Smooth muscle cell of the brain vasculature (primary cell): ENCODE measurements around the gene MORN1.
A peak's percentile ranks its signal among the peaks of the same experiment; 100 is the strongest.

Experiments used
- DNase-seq: peaks from one replicate; pipeline ENCODE4 v3.0.0-alpha.2; 2012; ENCODE audit warnings: low read depth, low spot score

MORN1 gene

GRCh38 chr1:2419416-2419815 lies 28.1 kb upstream of the MORN1 start:
- no peak for DNase-seq

DNA sequence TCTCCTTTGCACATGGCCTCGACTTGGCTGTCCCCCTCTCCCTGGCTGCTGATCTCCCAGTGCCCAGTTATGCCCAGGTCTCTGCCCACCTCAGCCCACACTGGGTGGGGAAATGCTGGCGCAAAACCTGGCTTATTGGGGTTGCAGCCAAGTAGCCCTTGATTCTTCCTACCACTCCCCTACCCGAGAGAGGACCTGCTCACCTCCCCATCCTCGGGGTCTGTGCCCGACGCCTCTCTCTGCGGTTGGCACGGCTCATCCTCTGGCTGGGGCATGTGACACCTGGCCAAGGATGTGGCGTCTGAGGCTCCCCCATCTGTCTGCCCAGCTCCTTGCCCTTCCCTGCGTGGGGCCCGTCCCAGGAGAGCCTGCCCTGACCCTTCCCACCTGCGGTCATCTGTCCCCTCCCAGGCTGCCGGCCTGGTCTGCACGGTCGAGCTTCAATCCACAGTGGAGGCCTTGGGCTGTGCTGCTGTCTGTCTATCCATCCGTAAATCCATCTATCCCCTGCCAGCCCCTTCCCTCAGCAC lies 27.5 kb upstream of the MORN1 start:
- DNase-seq: no peak

GRCh38 chr1:2417833-2418225 lies 26.5 kb upstream of the MORN1 start:
- no peak for DNase-seq

DNA sequence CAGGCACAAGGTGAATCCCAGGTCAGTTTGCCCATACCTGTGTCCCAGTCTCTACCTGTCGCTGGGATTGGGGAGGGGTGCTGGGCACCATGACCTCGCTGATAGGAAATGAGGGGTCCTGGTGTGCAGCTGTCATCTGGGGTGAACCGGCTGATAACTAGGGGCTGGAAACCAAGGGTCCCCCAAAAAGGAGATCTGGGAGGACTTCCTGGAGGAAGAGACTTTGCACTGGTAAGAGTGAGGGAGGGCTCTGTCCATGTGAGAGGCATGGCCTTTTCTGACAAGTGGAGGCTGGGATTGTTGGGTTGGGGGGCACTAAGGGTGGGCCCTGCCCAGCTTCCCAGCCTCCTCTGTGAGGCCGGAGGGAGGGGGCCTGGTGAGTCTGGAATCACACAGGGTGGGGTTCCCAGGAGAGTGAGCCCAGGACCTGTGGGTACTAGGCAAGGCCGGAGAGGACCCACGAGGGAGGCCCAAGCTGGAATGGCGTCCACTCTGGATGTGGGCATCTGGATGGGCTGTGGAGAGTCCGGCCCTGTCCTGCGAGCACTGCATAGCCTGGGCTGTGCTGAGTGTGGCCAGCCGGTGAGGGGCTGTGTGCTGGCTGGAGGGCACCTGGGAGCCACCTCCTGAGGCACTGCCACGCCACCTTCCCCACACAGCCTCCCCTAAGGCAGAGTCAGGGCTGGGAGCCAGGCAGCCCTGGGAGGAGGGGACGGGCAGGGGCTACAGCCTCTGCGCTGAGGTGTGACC lies 25.9 kb upstream of the MORN1 start:
- no peak for DNase-seq

DNA sequence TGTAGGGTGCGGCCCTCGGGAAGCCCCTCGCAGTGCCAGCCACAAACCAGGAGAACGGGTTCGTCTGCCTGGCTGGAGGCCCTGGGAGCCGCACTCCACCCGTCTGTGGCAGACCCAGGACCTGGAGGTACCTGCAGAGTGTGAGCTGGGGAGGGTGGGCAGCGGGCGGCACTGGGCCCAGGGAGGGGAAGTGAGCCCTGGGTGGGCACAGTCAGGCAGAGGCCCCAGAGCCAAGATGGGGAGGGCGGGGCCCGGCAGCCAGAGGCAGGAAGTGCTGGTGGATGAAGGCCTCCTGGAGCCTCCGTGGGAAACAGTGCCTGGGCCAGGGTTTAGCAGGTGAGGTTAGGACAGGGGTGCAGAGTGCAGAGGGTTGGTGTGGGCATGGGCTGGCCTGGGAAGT lies 25.0 kb upstream of the MORN1 start:
- no peak for DNase-seq

DNA sequence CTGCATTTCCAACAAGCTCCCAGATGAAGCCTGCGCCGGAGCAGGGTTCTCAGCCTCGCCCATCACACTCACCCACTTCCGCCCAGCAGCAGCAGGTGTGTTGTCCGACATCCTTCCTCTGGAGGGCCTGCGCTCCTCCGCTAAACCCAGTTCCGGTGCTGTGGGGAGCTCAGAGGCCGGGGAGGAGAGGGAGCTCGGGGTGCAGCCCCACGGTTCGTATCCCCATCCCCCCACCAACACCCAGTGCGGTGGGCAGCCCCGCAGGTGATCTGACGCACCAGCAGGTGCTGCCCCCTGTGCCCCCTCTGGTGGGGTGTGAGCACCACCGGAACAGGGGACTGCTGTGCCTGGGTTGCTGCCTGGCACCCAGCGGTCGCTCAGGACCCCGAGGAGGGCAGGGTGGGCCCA lies 24.5 kb upstream of the MORN1 start:
- DNase-seq: no peak

DNA sequence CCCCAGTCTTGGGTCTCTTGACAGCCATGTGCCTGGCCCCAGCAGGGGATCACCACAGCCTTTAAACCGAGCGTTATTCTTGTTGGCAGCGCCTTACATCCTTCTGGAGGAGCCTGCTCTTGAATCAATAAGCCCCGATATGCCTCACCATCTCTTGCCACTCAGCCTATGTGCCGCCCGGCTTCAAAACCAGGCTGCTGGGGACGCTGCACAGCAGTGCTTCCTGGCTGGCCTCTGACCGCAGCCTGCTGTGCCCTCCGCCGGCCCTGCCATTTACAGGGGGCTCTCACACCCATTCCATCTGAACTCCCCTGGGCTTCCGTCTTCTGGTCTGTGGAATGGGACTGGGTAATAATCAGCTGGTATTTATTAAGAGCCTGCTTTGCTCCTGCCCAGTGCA lies 24.0 kb upstream of the MORN1 start:
- DNase-seq: no peak

DNA sequence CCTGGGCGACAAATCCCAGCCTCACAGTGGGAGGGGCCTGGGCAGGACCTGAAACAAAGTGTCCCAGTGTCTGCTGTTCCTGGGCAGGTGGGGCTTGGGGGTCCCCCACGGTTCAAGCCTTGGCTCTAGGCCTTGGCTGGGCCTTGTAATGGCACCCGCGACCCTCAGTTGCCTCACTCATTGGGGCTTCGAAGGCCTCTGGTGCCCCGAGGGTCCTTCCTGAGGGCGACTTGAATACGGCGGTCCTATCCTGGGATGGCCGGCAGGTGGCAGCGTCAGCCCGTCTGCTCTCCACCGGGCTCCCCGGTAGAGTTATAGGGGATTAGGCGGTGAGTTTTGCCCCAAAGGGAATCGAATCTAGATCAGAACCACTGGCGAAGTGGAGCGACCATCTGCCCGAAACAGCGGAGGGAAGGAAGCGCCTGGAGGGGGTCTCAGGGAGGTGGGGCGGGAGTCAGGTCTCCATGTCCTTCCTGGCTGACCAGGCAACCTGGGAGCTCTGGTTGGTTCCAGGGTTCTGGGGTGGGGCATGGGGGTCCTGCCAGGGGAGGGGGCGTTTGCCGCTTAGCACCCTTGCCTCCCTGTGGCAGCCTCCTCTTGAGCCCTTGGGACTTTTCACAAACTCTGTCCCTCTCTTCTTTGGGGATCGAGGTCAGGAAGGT lies 23.1 kb upstream of the MORN1 start:
- peak; percentile 26 for DNase-seq

GRCh38 chr1:2413495-2414296 lies 22.3 kb upstream of the MORN1 start:
- no peak for DNase-seq

- DNase-seq: no peak
Measured at GRCh38 chr1:2412773-2413494, 21.6 kb upstream of the MORN1 start.

DNA sequence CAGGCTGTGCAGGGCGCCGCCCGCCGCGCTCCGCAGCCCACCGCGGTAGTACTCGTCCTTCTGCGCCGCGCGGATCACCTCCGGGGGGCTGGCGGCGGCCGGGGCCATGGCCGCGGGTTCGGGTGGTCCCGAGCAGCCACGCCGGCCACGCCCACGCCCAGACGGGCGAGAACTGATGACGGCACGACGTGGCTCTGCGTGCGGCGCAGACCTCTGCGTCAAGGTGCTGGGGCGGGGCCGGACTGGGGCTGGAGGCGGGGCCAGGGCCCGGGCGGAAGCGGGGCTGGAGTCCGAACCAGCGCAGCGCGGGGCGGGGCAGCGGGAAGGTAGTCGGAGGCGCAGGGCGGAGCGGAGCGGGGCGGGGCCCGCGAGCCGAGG lies 21.0 kb upstream of the MORN1 start, which contains the start of gene PEX10:
TSS of gene PEX10 (minus strand) at position 170 of the 378 bp plus-strand sequence. CDS start at position 108, 62 bp downstream.
- peak; percentile 82 for DNase-seq

DNA sequence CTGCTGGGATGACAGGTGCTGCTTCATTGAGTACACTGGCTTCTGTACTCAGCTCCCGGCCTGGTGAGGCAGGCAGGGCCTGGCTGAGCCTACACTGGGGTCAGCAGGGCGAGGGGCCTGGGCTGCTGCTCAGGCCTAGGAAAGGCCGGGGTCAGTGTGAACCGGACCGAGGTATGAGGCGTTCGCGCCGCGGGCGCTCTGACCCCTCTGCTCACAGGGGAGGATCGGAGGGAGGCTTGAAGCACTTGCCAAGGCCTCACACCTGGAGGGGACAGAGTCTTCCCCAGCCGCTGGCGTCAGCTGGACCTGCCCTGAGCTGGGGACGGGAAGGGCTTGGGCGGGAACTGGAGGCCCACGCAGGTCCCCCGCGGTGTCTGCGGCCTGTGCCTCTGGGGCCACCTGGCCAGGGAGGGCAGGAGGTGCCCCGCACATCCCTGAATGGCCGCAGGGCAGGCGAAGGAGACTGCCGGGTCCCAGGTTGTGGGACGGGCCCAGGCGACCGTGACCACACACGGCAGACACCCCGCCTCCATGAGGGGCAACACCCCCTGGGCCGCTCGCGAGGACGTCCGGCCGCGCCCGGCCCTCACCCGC lies 20.5 kb upstream of the MORN1 start:
- DNase-seq: no peak

DNA sequence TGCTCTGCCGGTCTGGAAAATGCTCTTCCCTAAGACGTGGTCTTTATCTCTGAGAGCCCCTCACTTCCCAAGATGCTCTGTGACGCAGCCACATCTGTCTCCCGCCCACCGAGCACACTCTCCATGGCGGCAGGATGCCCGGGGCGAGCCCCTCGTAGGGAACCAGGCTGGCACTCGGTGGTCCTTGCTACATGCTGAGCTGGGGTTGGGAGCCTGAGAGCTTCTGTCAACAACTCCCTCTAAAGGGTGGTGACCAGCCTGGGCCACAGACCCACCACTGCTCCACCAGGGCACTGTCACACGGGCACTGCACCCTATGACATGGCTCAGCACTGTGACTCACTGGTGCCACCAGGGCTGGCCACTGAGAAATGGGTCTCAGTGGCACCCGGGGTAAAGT lies 18.4 kb upstream of the MORN1 start:
- no peak for DNase-seq

DNA sequence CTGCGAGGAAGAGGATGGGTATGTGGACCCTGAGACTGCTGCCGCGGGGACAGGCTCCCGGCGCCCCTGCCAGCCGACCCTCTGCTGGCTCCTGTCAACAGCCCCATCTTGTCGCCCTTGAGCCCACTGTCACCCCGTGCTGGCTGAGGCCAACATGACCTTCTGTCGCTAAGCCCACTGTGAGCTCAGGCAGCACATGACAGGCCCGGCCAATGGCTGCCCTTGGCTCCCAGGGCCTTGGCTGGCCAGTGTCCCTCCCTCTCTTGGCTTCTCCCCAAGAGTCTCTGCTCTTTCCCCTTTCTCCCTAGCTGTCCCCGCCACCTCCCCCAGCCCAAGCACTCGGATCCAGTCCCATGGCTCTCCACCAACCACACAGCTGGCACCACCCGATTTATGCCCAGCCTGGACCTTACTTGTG lies 17.5 kb upstream of the MORN1 start:
- no peak for DNase-seq

GRCh38 chr1:2408456-2408855 lies 17.1 kb upstream of the MORN1 start:
- no peak for DNase-seq

- DNase-seq: no peak
Measured at GRCh38 chr1:2407991-2408275, 16.6 kb upstream of the MORN1 start.

DNA sequence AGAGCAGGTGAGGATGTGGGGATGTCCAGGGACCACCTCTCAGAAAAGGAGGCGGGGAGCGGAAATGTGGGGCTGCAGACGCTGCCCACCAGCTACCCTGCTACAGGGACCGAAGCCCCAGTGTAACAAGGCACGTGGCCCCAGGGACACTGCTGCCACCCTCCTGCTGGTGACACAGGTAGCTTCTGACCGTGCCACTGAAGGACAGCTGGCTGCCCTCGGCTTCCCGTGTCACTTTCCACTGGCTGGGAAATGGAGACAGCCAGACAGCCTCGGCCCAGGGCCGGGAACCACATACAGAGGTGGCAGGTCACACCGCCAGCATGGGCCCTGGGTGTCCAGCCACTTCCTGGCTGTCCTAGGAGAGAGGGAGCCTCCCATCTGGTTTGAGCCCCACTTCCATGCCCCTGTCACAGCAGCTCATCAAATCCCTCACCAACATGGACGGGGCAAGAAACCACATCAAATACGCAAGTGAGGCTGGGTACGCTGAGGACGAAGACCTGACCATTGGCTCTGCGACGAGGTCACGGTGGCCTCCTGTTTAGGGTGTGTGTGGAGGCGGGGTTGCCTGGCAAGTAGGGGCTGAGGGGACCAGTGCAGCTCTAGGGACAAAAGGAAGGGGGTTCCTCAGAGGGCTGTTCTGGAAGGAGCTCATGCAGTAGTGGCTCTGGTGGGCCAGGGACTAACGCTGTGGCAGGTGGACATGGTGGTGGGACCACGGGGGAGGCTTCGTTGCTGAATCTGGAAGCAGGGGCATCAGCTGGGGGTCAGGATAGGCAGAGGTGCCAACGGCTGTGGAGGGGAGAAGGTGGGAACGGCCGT lies 16.0 kb upstream of the MORN1 start:
- DNase-seq: no peak

DNA sequence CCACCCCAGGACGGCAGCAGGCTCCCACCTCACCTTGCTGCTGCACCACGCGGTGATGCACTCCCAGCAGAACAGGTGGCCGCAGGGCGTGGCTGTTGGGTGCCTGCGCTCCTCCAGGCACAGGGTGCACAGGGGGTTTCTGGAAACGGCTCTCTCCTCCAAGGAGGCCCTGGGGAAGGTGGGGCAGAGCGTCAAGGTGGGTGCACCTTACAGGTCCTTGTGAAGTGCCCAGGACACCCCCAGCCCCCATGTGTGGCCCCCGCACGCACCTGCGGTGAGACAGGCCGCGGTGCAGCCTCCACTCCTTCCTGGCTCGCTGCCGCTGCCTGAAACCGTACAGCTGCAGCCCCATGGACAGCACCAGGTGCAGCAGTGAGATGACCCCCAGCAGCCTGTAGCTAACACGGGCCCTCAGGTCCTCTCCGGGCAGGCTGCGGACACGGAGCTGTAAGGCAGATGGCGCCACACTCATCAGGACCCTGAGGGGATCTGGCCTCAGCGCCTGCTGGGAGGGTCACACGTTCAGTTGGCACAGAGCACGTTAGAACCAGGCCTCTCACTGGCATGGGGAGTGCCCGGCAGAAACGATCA lies 15.2 kb upstream of the MORN1 start:
- DNase-seq: no peak

DNA sequence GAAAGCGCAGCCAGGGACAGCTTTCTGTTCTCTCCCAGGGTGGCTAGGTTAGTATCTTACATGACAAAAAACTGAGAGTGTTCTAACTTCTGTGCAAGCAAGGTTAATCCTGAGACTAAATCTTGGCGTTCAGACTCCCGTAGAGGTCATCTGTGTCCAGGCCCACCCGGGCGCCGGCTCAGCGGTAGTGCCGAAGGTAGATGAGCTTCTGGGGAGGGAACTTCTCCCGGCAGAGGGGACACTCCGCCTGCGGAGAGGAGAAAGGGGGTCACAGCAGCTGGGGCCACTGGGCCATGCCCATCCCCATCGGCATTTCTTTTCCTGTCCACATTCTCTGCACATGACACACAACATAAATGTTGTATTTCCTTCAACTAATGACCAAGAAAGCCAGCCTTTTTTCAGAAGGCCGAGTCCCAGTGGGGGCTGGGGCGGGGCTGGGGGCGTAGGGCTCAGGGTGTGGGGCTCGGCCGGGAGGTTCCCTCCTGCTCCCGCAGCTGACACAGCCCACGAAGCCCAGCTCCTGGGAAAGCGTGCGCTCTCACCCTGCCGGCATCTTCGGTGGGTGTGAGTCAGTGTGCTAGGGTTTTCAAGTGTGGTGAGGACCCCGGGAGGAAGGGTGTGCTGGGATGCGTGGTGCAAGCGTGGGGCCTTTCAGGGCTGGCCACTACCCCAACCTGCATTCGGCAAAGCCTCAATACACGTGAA lies 14.4 kb upstream of the MORN1 start:
- DNase-seq: no peak
